IMR-90 (cell line): ENCODE results near the gene OTOL1.

ENCODE experiments used
- BHLHE40 ChIP-seq: fragments of 150-350 bp; IDR thresholded peaks from 2 replicates; pipeline ENCODE4 v1.6.1; 2016; ENCODE audit warnings: mild to moderate bottlenecking, low read depth, low read length
- CEBPB ChIP-seq: IDR thresholded peaks from 2 replicates; pipeline ENCODE4 v1.6.1; 2012; ENCODE audit warnings: low read depth, low read length, improper control_type of control experiment
- FOS ChIP-seq: fragments of 150-350 bp; IDR thresholded peaks from 2 replicates; pipeline ENCODE4 v1.6.1; 2016; ENCODE audit warnings: low read depth, low read length
- MAFK ChIP-seq: IDR thresholded peaks from 2 replicates; pipeline ENCODE4 v1.6.1; 2012; ENCODE audit warnings: low read depth, low read length, improper control_type of control experiment
- POLR2A ChIP-seq: IDR thresholded peaks from 2 replicates; pipeline ENCODE4 v1.6.1; 2012; ENCODE audit warnings: mild to moderate bottlenecking, low read depth, low read length
- RCOR1 ChIP-seq: IDR thresholded peaks from 2 replicates; pipeline ENCODE4 v1.6.1; 2012; ENCODE audit warnings: mild to moderate bottlenecking, low read length, improper control_type of control experiment; ENCODE audit not compliant: insufficient replicate concordance
- RFX5 ChIP-seq: IDR thresholded peaks from 2 replicates; pipeline ENCODE4 v1.8.0; 2012; ENCODE audit warnings: low read depth, mild to moderate bottlenecking, low read length, moderate library complexity
- TF ChIP-seq, protein P1 (sequence below): conservative IDR thresholded peaks from 2 replicates; pipeline ENCODE4 v1.5.1; 2012; ENCODE audit warnings: mild to moderate bottlenecking, low read depth, low read length, improper control_type of control experiment

DNA sequence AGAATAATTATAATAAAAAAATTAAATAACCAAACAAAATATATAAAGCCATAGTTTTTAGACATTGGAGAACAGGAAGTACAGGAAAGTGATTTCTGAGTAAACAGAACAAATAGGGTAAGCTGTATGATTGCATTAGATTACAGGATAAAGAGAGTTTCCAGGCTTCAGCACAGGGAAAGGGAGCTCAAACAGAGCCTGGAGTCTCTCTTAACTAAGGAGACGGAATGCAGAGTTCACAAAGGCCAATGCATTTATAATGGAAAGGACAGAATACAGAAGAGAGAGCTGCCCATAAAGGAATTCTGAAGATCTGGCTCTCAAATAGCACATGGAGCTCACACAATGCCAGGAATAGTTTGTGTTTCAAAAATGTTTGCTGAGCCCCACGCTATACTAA, 42.0 kb upstream of the OTOL1 start:
- TF ChIP-seq, protein P1, sequence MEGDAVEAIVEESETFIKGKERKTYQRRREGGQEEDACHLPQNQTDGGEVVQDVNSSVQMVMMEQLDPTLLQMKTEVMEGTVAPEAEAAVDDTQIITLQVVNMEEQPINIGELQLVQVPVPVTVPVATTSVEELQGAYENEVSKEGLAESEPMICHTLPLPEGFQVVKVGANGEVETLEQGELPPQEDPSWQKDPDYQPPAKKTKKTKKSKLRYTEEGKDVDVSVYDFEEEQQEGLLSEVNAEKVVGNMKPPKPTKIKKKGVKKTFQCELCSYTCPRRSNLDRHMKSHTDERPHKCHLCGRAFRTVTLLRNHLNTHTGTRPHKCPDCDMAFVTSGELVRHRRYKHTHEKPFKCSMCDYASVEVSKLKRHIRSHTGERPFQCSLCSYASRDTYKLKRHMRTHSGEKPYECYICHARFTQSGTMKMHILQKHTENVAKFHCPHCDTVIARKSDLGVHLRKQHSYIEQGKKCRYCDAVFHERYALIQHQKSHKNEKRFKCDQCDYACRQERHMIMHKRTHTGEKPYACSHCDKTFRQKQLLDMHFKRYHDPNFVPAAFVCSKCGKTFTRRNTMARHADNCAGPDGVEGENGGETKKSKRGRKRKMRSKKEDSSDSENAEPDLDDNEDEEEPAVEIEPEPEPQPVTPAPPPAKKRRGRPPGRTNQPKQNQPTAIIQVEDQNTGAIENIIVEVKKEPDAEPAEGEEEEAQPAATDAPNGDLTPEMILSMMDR, result no peak
- TF ChIP-seq RCOR1 (no peak), POLR2A (no peak), MAFK (no peak), RFX5 (no peak), CEBPB (no peak), BHLHE40 (no peak), FOS (no peak)
